Prostate gland (tissue), 2 donors: Measurements from ENCODE around the gene TPRG1L.

Experiments used
- POLR2AphosphoS5 ChIP-seq: sonication (generic); formaldehyde crosslinking; IDR thresholded peaks from one replicate; pipeline ENCODE4 v1.6.1; 2017; ENCODE audit warnings: antibody characterized with exemption
- TF ChIP-seq, protein P1 (sequence below), 4 experiments: fragments of 200-600 bp in 2 of 4; fragments of 450-650 bp in 2 of 4; sonication (generic) in 2 of 4; IDR thresholded peaks; 1 replicate in 3 of 4; 2 replicates in 1 of 4; pipeline ENCODE4 v1.5.1; 2016 to 2019; ENCODE audit warnings: antibody characterized with exemption in 4 of 4, mild to moderate bottlenecking in 2 of 4, moderate library complexity in 2 of 4

DNA sequence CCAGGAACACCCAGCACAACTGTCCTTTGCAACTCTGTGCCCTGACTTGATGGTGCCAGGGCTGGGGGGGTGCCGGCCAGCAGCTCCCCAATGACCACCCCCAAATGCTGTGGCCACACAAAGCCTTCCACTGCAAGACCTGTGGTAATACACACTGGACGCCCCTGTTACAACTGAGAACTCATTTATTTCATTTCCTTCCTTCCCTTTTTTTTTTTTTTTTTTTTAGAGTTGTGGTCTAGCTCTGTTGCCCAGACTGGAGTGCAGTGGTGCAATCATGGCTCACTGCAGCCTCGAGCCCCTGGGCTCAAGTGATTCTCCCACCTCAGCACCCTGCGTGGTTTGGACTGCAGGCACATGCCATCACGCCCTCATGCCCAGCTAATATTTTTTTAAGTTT is 52.7 kb downstream of the TPRG1L start:
- TF ChIP-seq, protein P1, sequence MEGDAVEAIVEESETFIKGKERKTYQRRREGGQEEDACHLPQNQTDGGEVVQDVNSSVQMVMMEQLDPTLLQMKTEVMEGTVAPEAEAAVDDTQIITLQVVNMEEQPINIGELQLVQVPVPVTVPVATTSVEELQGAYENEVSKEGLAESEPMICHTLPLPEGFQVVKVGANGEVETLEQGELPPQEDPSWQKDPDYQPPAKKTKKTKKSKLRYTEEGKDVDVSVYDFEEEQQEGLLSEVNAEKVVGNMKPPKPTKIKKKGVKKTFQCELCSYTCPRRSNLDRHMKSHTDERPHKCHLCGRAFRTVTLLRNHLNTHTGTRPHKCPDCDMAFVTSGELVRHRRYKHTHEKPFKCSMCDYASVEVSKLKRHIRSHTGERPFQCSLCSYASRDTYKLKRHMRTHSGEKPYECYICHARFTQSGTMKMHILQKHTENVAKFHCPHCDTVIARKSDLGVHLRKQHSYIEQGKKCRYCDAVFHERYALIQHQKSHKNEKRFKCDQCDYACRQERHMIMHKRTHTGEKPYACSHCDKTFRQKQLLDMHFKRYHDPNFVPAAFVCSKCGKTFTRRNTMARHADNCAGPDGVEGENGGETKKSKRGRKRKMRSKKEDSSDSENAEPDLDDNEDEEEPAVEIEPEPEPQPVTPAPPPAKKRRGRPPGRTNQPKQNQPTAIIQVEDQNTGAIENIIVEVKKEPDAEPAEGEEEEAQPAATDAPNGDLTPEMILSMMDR (IDR thresholded peaks at IDR 0.05) = no peak
- no peak for TF ChIP-seq POLR2AphosphoS5
